C4-2B (cell line): Measurements from ENCODE around the gene STH.

Experiments
- ZFX ChIP-seq: fragments of 450-650 bp; IDR thresholded peaks from 2 replicates; pipeline ENCODE4 v1.6.1; 2017
- TF ChIP-seq, protein P1 (sequence below): fragments of 450-650 bp; conservative IDR thresholded peaks from 2 replicates; pipeline ENCODE4 v1.5.1; 2017; ENCODE audit warnings: mild to moderate bottlenecking

DNA sequence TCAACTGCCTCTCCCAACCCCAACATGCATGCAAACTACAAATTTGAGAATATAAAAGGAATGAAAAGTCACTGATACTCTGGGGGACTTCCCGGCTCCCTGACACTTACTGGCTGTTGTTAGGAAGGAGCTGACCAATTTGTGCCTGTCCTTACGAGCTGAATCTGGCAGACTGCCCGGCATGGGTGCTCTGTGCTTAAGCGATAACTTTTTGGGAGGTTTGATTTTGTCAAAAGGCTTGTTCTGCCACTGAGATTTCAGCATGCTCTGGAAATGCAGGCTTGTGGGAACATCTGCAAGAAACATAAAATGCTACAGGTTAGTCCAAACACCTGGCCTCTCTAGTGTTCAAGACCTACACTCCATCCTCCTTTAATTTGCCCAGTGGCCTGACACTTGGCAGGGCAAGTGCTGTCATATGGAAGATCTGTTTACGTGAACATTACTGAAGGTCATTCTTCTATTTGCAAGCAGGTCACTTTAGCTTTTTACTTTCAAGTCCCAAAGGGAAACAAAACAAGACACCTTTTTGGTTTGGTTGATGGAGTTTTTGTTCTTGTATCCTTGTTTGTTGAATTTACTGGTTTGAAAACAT lies 40.6 kb downstream of the STH start:
- TF ChIP-seq, protein P1, sequence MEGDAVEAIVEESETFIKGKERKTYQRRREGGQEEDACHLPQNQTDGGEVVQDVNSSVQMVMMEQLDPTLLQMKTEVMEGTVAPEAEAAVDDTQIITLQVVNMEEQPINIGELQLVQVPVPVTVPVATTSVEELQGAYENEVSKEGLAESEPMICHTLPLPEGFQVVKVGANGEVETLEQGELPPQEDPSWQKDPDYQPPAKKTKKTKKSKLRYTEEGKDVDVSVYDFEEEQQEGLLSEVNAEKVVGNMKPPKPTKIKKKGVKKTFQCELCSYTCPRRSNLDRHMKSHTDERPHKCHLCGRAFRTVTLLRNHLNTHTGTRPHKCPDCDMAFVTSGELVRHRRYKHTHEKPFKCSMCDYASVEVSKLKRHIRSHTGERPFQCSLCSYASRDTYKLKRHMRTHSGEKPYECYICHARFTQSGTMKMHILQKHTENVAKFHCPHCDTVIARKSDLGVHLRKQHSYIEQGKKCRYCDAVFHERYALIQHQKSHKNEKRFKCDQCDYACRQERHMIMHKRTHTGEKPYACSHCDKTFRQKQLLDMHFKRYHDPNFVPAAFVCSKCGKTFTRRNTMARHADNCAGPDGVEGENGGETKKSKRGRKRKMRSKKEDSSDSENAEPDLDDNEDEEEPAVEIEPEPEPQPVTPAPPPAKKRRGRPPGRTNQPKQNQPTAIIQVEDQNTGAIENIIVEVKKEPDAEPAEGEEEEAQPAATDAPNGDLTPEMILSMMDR, result no peak
- TF ChIP-seq ZFX, result no peak
